K562 (cell line): ENCODE measurements around the gene CELSR1. TPM values are rescaled to one million over a fixed set of nuclear protein-coding genes. Genes with fewer than 3 reads are reported as not detected.

Experiments
- ATAC-seq: fragments of 200-7000 bp; cut with Tn5 transposase; 3 replicates; pipeline ENCODE4 v1.9.1; 2020; ENCODE audit warnings: moderate library complexity
- BruUV-seq: library from RNA; stranded (reverse); fragments of 400-500 nt; replicated peaks from 2 replicates; lab custom pipeline; 2021; lab: Mats Ljungman, UMichigan
- CTCF ChIA-PET: fragments of 300-600 bp; formaldehyde crosslinking; extraction: SDS; loops from one replicate; lab custom pipeline; 2021; ENCODE audit warnings: low intra/inter-chr PET ratio; lab: Yijun Ruan, JAX
- POLR2A ChIA-PET: fragments of 300-600, 350-650 bp; sonication (Branson Sonifier 250); formaldehyde crosslinking; extraction: SDS; loops from one replicate; lab custom pipeline; 2021; ENCODE audit warnings: antibody characterized with exemption, inconsistent platforms; lab: Yijun Ruan, JAX
- DNase-seq, 4 experiments: peaks; one replicate each; pipeline versions ENCODE4 v3.0.0 to v3.0.0-alpha.2; 2011 to 2018; ENCODE audit warnings: low spot score in 3 of 4, mixed read lengths in 3 of 4; ENCODE audit errors: extremely low read depth in 1 of 4
- FAIRE-seq: peaks from 2 replicates; lab custom pipeline; 2011; peaks lifted over from hg19 to GRCh38; lab: Jason Lieb, UNC
- H2AFZ ChIP-seq: 2 replicates; pipeline ENCODE4 v1.6.0; 2011; ENCODE audit warnings: low read depth, low read length, control low read depth, inconsistent platforms
- H3K27ac ChIP-seq: fragments of 200-600 bp; 3 replicates; pipeline ENCODE4 v1.8.0; 2011; ENCODE audit warnings: low read depth, mild to moderate bottlenecking, control low read depth, inconsistent platforms, low read length, moderate library complexity, mixed read lengths; ENCODE audit errors: extremely low read depth
- H3K27me3 ChIP-seq, 2 experiments: fragments of 300-600 bp in 1 of 2; 2 replicates in 1 of 2; 3 replicates in 1 of 2; pipeline versions ENCODE4 v1.6.0 to v1.8.0; 2011; ENCODE audit warnings: inconsistent platforms in 2 of 2, low read length in 2 of 2, mild to moderate bottlenecking in 1 of 2, mixed read lengths in 1 of 2, moderate library complexity in 1 of 2; ENCODE audit not compliant: control insufficient read depth in 2 of 2, insufficient read depth in 2 of 2
- H3K36me3 ChIP-seq: fragments of 300-600 bp; 3 replicates; pipeline ENCODE4 v1.8.0; 2011; ENCODE audit warnings: mild to moderate bottlenecking, low read length, inconsistent platforms; ENCODE audit not compliant: control insufficient read depth, insufficient read depth
- H3K4me1 ChIP-seq, 2 experiments: fragments of 200-600 bp in 1 of 2; replicated peaks in 1 of 2; 2 replicates in 1 of 2; 3 replicates in 1 of 2; pipeline versions ENCODE4 v1.5.1 to v1.8.0; 2011; ENCODE audit warnings: inconsistent platforms in 2 of 2, low read length in 2 of 2, mild to moderate bottlenecking in 1 of 2, mixed read lengths in 1 of 2, moderate library complexity in 1 of 2; ENCODE audit not compliant: control insufficient read depth in 2 of 2, insufficient read depth in 2 of 2
- H3K4me2 ChIP-seq: 2 replicates; pipeline ENCODE4 v1.6.1; 2011; ENCODE audit warnings: low read length, control low read depth, inconsistent platforms, mixed read lengths; ENCODE audit not compliant: insufficient read depth
- H3K4me3 ChIP-seq: fragments of 200-600 bp; sonication (generic), shearing (Covaris generic); 2 replicates; pipeline ENCODE4 v1.5.1; 2016; ENCODE audit warnings: control low read depth, inconsistent platforms
- H3K79me2 ChIP-seq: fragments of 200-600 bp; 3 replicates; pipeline ENCODE4 v1.8.0; 2011; ENCODE audit warnings: low read length, inconsistent platforms; ENCODE audit not compliant: control insufficient read depth, insufficient read depth
- H3K9ac ChIP-seq, 2 experiments: 2 replicates each; pipeline versions ENCODE4 v1.6.0 to v1.6.1; 2011; ENCODE audit warnings: low read depth in 2 of 2, low read length in 2 of 2, control low read depth in 1 of 2, inconsistent platforms in 1 of 2, mild to moderate bottlenecking in 1 of 2, mixed read lengths in 1 of 2; ENCODE audit not compliant: insufficient read depth in 1 of 2
- H3K9me1 ChIP-seq: one replicate; pipeline ENCODE4 v1.6.0; 2011; ENCODE audit warnings: inconsistent platforms, mild to moderate bottlenecking, low read length, moderate library complexity; ENCODE audit not compliant: control insufficient read depth, insufficient read depth
- H3K9me3 ChIP-seq: replicated peaks from 2 replicates; pipeline ENCODE4 v1.5.1; 2011; ENCODE audit warnings: low read depth, low read length, inconsistent platforms; ENCODE audit not compliant: control insufficient read depth, insufficient read depth
- H4K20me1 ChIP-seq: replicated peaks from 2 replicates; pipeline ENCODE4 v1.6.1; 2011; ENCODE audit warnings: low read length, inconsistent platforms, mixed read lengths; ENCODE audit not compliant: control insufficient read depth, insufficient read depth
- ATF1 ChIP-seq, 2 experiments: fragments of 450-650 bp in 1 of 2; IDR thresholded peaks; 2 replicates each; pipeline ENCODE4 v1.6.1; 2016; ENCODE audit warnings: missing compliant biosample characterization in 1 of 2, missing genetic modification characterization in 1 of 2
- FOXJ2 ChIP-seq: fragments of 200-800 bp; sonication (Bioruptor generic); IDR thresholded peaks from 2 replicates; pipeline ENCODE4 v1.6.1; 2016; ENCODE audit warnings: missing genetic modification characterization, missing compliant biosample characterization
- VEZF1 ChIP-seq: fragments of 200-800 bp; sonication (Bioruptor generic); IDR thresholded peaks from 2 replicates; pipeline ENCODE4 v1.6.1; 2017; ENCODE audit warnings: missing genetic modification characterization, missing compliant biosample characterization
- ZFPM2 ChIP-seq: fragments of 250-450 bp; sonication (Bioruptor Pico); IDR thresholded peaks from 2 replicates; pipeline ENCODE4 v1.5.1; 2022; ENCODE audit warnings: mild to moderate bottlenecking
- ZNF184 ChIP-seq: sonication (generic); formaldehyde crosslinking; IDR thresholded peaks from 2 replicates; pipeline ENCODE4 v1.5.0; 2020; ENCODE audit warnings: missing genetic modification reagents
- ZNF263 ChIP-seq: sonication (generic); formaldehyde crosslinking; IDR thresholded peaks from 2 replicates; pipeline ENCODE4 v1.8.0; 2022; ENCODE audit warnings: mild to moderate bottlenecking, missing genetic modification reagents, borderline replicate concordance
- ZNF551 ChIP-seq: fragments of 250-450 bp; sonication (Bioruptor Pico); IDR thresholded peaks from 2 replicates; pipeline ENCODE4 v1.5.0; 2021; ENCODE audit warnings: mild to moderate bottlenecking, moderate library complexity
- WGBS: fragments of 100-300 bp; shearing (Covaris generic); methylation state at CpG from one replicate; pipeline ENCODE4 v1.1.6; 2016; ENCODE audit warnings: low coverage, mixed read lengths; ENCODE audit not compliant: insufficient coverage; ENCODE audit errors: missing lambda C conversion rate; 5-methylcytosine and 5-hydroxymethylcytosine counted together
- in situ Hi-C: fragments of 300-500 bp; cut with MboI; formaldehyde crosslinking; loops from 4 replicates; pipeline ENCODE4 v1.15.0; 2018; ENCODE audit warnings: inconsistent platforms, mixed read lengths
- intact Hi-C: fragments of 100-400 bp; cut with micrococcal nuclease; formaldehyde crosslinking; loops from 2 replicates; pipeline ENCODE4 v1.14.2; 2022
- polyA plus RNA-seq, 8 experiments: library from polyadenylated mRNA; depleted of rRNA in 4 of 8; stranded (reverse) in 5 of 8; unstranded in 3 of 8; fragments of >200 nt; fragmentation: Nextera tagmentation in 2 of 8; fragmentation: Illumina TruSeq in 1 of 8; extraction: Ambion mirVana in 2 of 8; extraction: Trizol in 1 of 8; gene quantifications; 2 replicates each; pipeline versions ENCODE4 v1.2.1 to v1.2.3, GENCODE V29; 2011 to 2014; ENCODE audit warnings: inconsistent platforms in 1 of 8, missing spikeins in 1 of 8
- total RNA-seq, 7 experiments: library from RNA; depleted of rRNA in 6 of 7; stranded (reverse); fragments of >200 nt in 6 of 7; fragmentation: Illumina TruSeq in 2 of 7; extraction: Trizol in 2 of 7; gene quantifications; 2 replicates each; pipeline versions ENCODE4 v1.2.1 to v1.2.3, GENCODE V29; 2011 to 2021; ENCODE audit warnings: low replicate concordance in 1 of 7
- TF ChIP-seq, protein P1 (sequence below): fragments of 450-650 bp; IDR thresholded peaks from 2 replicates; pipeline ENCODE4 v1.6.1; 2017; ENCODE audit warnings: mild to moderate bottlenecking, moderate library complexity

The CELSR1 gene
- total and polyA plus RNA-seq, 9 of the 15 experiments (the other 6 are each of a cell fraction or from before 2014, with no cell fraction given) = under 0.01 to 0.09 TPM; not detected in 7

GRCh38 chr22:46381142-46381541 lies 156.3 kb downstream of the CELSR1 start:
- TF ChIP-seq VEZF1 (CRISPR knock-in tag) (no peak), ZFPM2 (CRISPR knock-in tag) (no peak), ZNF184 (CRISPR knock-in tag) (no peak), ATF1 (CRISPR knock-in tag; IDR thresholded peaks at IDR 0.05) (no peak), ATF1 (tag; IDR thresholded peaks at IDR 0.05) (no peak), FOXJ2 (no peak), ZNF263 (CRISPR knock-in tag) (no peak), ZNF551 (CRISPR knock-in tag) (no peak)
- TF ChIP-seq, protein P1, sequence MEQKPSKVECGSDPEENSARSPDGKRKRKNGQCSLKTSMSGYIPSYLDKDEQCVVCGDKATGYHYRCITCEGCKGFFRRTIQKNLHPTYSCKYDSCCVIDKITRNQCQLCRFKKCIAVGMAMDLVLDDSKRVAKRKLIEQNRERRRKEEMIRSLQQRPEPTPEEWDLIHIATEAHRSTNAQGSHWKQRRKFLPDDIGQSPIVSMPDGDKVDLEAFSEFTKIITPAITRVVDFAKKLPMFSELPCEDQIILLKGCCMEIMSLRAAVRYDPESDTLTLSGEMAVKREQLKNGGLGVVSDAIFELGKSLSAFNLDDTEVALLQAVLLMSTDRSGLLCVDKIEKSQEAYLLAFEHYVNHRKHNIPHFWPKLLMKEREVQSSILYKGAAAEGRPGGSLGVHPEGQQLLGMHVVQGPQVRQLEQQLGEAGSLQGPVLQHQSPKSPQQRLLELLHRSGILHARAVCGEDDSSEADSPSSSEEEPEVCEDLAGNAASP = no peak
- Histone ChIP-seq H3K9me1 (no peaks in the 10 kb centered on the region), H3K36me3 (no peaks in the 10 kb centered on the region), H3K79me2 (no peaks in the 10 kb centered on the region), H3K9me3 (no peaks in the 10 kb centered on the region), H3K4me1 (peaks cover 0 to 12% of the 10 kb centered on the region in 2 experiments; a peak in 2 of 5 replicates), H2AFZ (no peak overlapping the region), H3K27me3 (peaks cover 5 to 50% of the 10 kb centered on the region in 2 experiments; a peak in 3 of 5 replicates), H3K4me3 (no peak overlapping the region), H3K4me2 (no peak overlapping the region), H3K27ac (no peak overlapping the region), H3K9ac (no peak overlapping the region), H4K20me1 (no peaks in the 10 kb centered on the region; the same call in 1 of the 2 replicates)
- no peak for ATAC-seq
- WGBS = 0% methylated on average over 5 of the region's 5 CpGs
- no TSS peak for BruUV-seq
- ChIA-PET POLR2A (no interaction called here), CTCF (no interaction called here)
- no peak for DNase-seq
- intact Hi-C loops (no loop called here), in situ Hi-C loops (no loop called here)
- no peak for FAIRE-seq
